H4 (cell line): ENCODE results near the gene TNFRSF4. TPM values are rescaled to one million over a fixed set of nuclear protein-coding genes. Genes with fewer than 3 reads are reported as not detected.
"Not testable (repeated sequence)": the region's sequence is repeated elsewhere in the genome, so short reads cannot be mapped to it uniquely, and the experiment has no call there.

Experiments used
- DNase-seq: peaks from one replicate; pipeline ENCODE4 v3.0.0-alpha.2; 2015; ENCODE audit warnings: low spot score
- total RNA-seq: library from RNA; depleted of rRNA; stranded (reverse); fragments of >200 nt; shearing (Covaris generic); gene quantifications from 2 replicates; pipeline ENCODE4 v1.2.3, GENCODE V29; 2014; rRNA removed

The TNFRSF4 gene
- total RNA-seq: not detected in 2 replicates

- DNase-seq: no peak
Measured at GRCh38 chr1:1213345-1214265, at the start of gene TNFRSF4. TNFRSF4 (minus strand) TSS chr1:1214153; CDS start chr1:1214127, 26 bp downstream.

- DNase-seq: no peak
Measured at GRCh38 chr1:1262758-1263157, 48.8 kb upstream of the TNFRSF4 start.

DNA sequence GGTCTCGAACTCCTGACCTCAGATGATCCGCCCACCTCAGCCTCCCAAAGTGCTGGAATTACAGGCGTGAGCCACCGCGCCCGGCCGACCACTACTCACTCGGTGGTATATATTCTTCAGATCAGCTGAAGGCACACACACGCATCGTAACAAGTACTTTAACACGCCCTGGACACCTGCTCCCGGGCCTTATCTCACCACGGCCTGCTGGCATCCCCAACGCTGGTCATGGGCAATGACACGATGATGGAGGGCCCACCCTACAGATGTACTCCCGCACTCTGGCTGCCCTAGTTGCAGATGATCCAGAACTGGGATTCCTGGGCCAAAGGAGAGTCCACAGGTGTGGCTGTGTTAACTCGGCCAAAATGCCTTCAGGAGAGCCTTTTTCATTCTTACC, 48.1 kb upstream of the TNFRSF4 start:
- no peak for DNase-seq

DNA sequence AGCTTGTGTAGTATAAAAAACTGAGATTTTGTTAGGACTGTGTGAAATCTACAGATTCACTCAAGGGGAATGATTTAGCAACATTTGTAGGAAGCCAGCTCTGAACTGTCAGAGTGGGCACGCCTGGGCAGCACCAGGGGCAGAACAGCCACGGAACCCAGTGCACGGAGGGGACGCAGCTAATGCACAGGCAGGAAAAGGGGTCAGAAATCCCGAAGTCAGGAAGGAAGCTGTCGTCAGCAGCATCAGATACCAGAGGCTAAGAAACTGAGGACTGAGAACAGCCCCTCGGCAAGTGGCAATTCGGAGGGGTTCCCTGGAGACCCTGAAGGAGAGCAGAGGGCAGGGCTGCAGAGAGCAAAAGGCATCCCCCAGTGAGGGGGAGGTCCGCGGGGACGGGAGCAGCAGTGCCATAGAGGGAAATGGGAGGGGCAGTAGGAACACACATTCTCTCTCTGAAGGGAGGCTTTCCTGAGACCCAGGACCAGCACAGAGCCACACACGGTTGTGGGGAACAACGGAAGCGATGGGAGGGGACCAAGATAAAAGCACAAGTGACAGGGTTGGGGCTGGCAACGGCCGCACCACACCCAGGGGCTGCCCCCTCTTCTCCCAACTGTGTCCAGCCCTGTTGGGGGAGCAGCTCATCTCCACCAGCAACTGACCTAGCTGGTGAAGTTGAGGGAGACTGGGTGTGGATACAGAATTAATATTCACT, 47.0 kb upstream of the TNFRSF4 start:
- no peak for DNase-seq

DNA sequence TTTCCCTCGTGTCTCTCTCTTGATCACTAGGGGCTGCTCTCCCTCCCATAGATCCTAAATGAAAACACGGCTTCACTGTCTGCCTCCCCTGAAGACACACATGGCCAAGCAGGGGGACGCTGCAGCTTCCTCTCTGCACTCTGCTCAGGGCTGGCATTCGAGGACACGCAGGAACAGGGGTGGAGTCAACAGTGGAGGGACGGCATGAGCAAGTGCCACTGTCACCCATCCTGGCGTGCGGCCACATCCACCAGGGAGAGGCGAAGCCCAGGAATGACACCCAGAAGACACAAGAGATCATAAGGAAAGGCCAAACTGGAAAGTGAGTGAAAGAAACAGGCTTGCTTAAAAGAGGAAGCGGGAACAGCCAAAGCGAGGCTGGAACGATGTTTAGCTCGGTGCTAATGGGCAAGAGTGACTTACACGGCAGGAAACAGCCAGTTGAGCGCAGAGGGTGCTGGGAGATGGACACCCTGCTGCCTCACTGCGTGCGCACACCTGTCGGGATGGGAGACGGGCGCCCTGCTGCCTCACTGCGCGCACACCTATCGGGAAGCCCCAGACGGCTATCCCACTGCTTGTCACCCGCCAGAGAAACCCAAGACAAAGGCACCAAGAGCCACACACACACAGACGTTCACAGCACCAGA, 46.1 kb upstream of the TNFRSF4 start:
- DNase-seq: no peak

DNA sequence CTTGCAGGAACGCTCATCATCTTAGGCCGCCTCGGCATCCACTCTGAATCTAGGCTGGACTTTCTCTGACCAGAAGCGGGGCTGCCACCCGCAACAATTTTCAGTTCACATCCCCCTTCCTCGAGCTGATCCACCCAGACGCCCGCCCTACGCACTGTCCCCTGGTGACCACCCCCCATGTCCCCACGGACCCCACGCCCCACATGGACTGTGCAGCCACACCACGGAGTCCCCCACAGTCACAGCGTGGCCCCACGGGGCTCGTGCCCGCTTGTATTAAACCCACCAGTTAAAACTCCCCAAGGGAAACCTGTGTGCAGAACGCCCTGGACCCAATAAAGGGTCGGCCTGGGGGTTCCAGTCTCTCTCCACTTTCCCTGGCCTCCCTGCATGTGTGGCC, 45.6 kb upstream of the TNFRSF4 start:
- DNase-seq: no peak

GRCh38 chr1:1259119-1259488, 45.2 kb upstream of the TNFRSF4 start:
- no peak for DNase-seq

GRCh38 chr1:1256956-1257871, 43.3 kb upstream of the TNFRSF4 start:
- no peak for DNase-seq

- DNase-seq: no peak
Measured at GRCh38 chr1:1255611-1256010, 41.7 kb upstream of the TNFRSF4 start.

- no peak for DNase-seq
Measured at GRCh38 chr1:1255078-1255477, 41.1 kb upstream of the TNFRSF4 start.

DNA sequence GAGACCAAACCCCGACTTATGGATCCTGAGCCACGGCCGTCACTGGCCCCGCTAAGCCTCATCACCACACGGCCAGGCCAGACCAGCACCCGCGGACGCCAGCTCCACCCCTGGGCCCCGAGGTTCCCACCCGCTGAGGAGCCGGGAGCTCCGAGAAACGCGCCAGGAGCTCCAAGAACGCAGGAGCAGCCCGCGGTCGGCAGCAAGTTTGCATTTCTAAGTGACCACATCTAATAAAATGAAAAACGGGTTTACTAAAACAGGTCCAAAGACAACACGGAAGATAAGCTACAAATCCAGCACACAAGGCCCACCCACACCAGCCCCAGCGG, 40.7 kb upstream of the TNFRSF4 start:
- DNase-seq: no peak

- DNase-seq: no peak
Measured at GRCh38 chr1:1253972-1254666, 40.2 kb upstream of the TNFRSF4 start.

DNA sequence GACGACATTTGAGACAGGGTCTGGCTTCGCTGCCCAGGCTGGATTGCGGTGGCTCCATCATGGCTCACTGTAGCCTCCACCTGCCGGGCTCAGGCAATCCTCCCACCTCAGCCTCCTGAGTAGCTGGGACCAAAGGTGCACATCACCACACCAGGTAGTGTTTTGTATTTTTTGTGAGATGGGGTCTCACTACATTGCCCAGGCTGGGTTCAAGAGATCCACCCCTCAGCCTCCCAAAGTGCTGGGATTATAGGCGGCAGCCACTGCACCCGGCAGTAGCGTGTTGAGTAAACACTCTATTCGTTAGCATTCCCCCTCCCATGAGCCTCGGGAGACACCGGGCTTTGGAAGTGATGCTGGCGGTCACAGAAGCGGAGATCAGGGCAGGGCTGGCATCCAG, 39.4 kb upstream of the TNFRSF4 start:
- DNase-seq: no peak

DNA sequence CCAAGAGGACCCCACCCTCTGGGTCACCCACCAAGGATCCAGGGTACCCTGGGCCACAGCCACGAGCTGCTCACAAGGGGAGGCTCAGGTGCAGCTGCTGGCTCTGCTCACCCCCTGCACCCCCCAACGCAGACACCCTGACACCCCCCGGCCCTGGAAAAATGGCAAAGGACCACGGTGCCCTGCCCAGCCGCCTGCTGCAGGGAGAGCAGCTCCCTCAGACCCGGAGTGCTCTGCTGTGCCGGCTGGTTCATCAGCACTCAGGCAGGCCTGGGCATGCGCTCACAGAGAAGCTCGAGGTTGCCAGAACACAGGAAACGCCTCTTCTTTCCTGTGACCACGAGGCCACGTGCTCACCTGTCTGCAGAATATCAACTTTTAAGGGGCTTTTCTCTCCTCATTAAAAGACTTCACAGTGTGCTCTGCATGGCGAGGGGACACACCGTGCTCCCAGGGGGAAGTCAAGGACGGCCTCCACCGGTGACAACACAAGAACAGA, 36.9 kb upstream of the TNFRSF4 start:
- DNase-seq: no peak

GRCh38 chr1:1248009-1248913, 34.3 kb upstream of the TNFRSF4 start:
- DNase-seq: not testable (repeated sequence)

GRCh38 chr1:1247341-1247913, 33.5 kb upstream of the TNFRSF4 start:
- DNase-seq: no peak

DNA sequence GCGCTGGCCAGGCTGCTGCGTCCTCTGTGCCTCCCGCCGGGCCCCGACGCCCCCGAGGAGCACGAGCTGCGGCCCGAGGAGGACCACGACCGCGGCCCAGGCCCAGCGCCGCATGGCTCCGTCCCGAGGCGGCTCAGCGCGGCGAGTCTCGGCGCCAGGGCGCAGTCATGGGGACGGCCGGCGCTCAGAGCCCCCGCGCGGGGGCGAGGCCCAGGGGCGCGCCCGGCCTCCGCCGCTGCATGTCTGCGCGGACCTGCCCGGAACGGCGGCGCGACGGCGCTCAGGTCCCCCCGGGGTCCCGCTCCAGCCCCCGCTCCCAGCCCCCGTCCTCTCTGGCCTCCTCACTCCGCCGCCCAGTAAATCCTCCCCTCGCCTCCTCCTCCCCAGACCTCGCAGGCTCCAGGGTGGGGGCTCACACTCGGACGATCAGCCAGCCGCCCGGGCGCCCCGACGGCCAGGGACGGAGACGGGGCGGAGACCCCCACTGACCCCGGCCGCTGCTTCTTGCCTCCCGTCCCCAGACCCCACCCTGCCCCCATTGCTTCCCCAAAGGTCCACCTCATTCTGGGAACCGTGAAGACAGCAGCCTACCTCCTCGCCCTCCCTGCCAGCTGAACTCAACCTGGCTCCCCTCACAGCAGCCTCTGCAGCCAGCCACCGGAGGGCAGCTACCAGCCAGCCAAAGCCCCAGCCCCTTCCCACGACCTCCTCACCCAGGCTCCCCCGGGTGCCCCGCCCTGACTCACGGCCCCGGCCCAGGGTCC, 32.8 kb upstream of the TNFRSF4 start, which contains the start of gene C1QTNF12:
C1QTNF12 (minus strand) TSS at position 146 of the 764 bp plus-strand sequence; CDS start at position 114, 32 bp downstream.
- no peak for DNase-seq

DNA sequence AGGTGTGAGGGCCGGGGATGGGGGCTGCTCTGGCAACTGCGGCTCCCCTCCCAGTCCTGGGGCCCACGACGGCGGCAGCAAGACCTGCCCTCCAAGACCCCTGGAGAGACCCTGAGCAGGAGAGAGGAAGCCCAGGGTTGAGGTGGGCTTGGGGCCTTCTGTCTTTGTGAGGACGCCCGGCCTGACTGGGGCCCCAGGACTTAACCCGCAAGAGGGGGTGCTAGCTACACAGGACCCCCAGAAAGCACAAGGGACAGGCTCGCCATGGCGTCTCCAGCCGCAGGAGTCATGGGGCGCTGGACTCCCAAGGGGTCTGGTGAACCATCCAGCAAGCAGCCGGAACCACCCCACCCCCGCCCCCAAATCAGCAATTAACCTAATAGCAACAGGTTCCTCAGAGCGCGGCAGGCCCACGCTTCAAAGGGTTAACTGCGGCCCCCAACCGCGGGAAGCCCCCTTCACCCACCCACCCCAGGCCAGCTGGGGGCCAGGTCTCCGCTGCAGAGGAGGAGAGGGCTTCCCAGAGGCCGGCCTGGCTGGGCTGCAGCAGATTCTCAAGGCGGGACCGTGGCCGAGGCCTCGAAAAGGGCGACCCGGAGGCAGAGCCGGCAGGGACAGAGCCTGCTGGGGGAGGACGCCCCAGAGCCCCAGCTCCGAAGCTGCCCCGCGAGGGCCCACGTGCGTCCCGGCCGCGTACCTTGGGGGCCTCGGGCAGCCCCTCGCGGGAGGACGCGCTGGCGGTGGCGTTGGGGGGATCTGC, 32.0 kb upstream of the TNFRSF4 start:
- no peak for DNase-seq
